Breast epithelium (tissue), 4 donors: ENCODE results near the gene COX8C. TPM values are rescaled to one million over a fixed set of nuclear protein-coding genes. Genes with fewer than 3 reads are reported as not detected.

Source experiments
- DNase-seq, 2 donors: peaks; one replicate each; pipeline ENCODE4 v3.0.0-alpha.2; 2019; ENCODE audit warnings: low spot score in 2 of 2
- H3K27ac ChIP-seq, 2 donors: fragments of 200-600 bp; sonication (generic) in 1 of 2; one replicate each; pipeline ENCODE4 v1.5.1; 2016 to 2019; ENCODE audit warnings: mild to moderate bottlenecking in 1 of 2
- H3K27me3 ChIP-seq, 2 donors: fragments of 200-600 bp; sonication (generic) in 1 of 2; one replicate each; pipeline versions ENCODE4 v1.5.1 to v1.6.0; 2017 to 2019; ENCODE audit warnings: control low read depth in 1 of 2, mild to moderate bottlenecking in 1 of 2
- H3K36me3 ChIP-seq: fragments of 200-600 bp; one replicate; pipeline ENCODE4 v1.5.1; 2019
- H3K4me1 ChIP-seq, 2 donors: fragments of 200-600 bp; sonication (generic); one replicate each; pipeline ENCODE4 v1.5.1; 2016 to 2019; ENCODE audit warnings: control low read depth in 1 of 2
- H3K4me3 ChIP-seq, 3 donors: fragments of 200-600 bp; sonication (generic); 1 replicate in 2 of 3; 2 replicates in 1 of 3; pipeline ENCODE4 v1.5.1; 2016 to 2019; ENCODE audit warnings: mild to moderate bottlenecking in 3 of 3, moderate library complexity in 2 of 3
- H3K9me3 ChIP-seq, 2 donors: fragments of 200-600 bp; sonication (generic) in 1 of 2; one replicate each; pipeline ENCODE4 v1.5.1; 2016 to 2019; ENCODE audit warnings: control low read depth in 1 of 2
- POLR2A ChIP-seq: fragments of 450-650 bp; IDR thresholded peaks from one replicate; pipeline ENCODE4 v1.6.1; 2016; ENCODE audit warnings: antibody characterized with exemption, mild to moderate bottlenecking, moderate library complexity
- POLR2AphosphoS5 ChIP-seq, 3 donors: sonication (generic); formaldehyde crosslinking; IDR thresholded peaks; one replicate each; pipeline ENCODE4 v1.6.1; 2017; ENCODE audit warnings: antibody characterized with exemption in 3 of 3
- intact Hi-C: fragments of 100-400 bp; cut with DNase I; formaldehyde crosslinking; loops from one replicate; pipeline ENCODE4 v1.15.1; 2023; ENCODE audit warnings: low total_unique reads
- total RNA-seq, 3 donors: library from RNA; depleted of rRNA; stranded (reverse); fragments of >200 nt; gene quantifications; one replicate each; pipeline ENCODE4 v1.1.0, GENCODE V29; 2016
- TF ChIP-seq, protein P1 (sequence below), 3 donors: fragments of 450-650 bp; IDR thresholded peaks; one replicate each; pipeline ENCODE4 v1.5.1; 2016 to 2017; ENCODE audit warnings: antibody characterized with exemption in 3 of 3, mild to moderate bottlenecking in 3 of 3, moderate library complexity in 3 of 3

Gene COX8C
- total RNA-seq, 3 donors from 2014 or later: not detected

DNA sequence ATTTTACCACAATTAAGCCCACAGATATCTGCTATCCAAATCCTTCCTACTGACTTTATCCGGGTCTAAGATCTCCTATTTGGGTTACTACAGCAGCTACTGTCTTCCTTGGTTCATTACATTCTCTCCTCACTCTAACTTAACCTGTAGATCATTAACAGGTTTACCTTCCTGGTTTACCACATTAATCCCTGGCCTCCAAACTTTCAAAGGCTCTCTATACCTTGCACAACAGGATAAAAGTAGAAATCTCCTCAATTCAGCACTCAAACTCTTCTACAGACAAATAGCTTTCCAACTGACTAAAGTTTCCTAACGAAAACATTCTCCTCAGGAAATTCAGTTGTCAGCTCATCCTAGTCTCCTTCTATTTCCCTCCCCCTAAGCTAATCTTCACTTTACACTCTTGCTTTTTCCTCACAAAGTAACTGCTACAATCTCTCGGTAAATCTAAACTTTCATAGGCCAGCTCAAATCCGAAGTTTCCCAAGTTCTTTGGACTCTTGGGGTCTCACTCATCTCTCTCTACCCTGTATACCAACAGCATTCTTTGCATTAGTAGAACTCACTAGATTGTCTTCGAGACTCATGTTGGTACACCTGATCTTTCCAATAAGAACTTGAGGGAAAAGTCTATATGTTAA, 16.9 kb upstream of the COX8C start:
- DNase-seq: no peak
- intact Hi-C loops: no loop called here
- no peaks in the 10 kb centered on the region for H3K9me3 ChIP-seq
- peak overlapping the region in 1 of 2 donors; percentile 8 for H3K27ac ChIP-seq
- TF ChIP-seq, protein P1, sequence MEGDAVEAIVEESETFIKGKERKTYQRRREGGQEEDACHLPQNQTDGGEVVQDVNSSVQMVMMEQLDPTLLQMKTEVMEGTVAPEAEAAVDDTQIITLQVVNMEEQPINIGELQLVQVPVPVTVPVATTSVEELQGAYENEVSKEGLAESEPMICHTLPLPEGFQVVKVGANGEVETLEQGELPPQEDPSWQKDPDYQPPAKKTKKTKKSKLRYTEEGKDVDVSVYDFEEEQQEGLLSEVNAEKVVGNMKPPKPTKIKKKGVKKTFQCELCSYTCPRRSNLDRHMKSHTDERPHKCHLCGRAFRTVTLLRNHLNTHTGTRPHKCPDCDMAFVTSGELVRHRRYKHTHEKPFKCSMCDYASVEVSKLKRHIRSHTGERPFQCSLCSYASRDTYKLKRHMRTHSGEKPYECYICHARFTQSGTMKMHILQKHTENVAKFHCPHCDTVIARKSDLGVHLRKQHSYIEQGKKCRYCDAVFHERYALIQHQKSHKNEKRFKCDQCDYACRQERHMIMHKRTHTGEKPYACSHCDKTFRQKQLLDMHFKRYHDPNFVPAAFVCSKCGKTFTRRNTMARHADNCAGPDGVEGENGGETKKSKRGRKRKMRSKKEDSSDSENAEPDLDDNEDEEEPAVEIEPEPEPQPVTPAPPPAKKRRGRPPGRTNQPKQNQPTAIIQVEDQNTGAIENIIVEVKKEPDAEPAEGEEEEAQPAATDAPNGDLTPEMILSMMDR (IDR thresholded peaks at IDR 0.05): no peak
- no peak for TF ChIP-seq POLR2A
- TF ChIP-seq POLR2AphosphoS5 (IDR thresholded peaks at IDR 0.05): no peak
- peaks cover 9 to 18% of the 10 kb centered on the region in 2 donors for H3K4me1 ChIP-seq
- no peak overlapping the region for H3K4me3 ChIP-seq
- H3K36me3 ChIP-seq: no peaks in the 10 kb centered on the region
- no peaks in the 10 kb centered on the region for H3K27me3 ChIP-seq

DNA sequence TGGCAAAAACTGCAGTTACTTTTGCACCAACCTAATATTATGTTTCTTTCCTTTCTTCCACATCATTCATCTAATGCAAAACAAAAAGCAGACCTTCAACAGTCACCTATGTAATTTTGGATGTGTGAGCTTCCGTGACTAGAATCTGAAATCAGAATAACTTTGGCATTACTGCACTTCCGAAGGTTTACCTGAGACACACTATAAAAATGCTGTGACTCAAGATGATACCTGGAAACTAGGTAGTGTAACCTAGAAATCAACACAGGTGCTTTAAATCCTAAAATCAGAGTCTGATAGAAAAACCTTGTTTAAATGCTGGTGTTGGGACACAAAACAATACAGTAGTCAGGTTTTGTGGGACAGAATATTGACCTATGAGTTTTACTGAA, 16.4 kb upstream of the COX8C start:
- no peak for DNase-seq
- intact Hi-C loops: no loop called here
- H3K36me3 ChIP-seq: no peaks in the 10 kb centered on the region
- no peaks in the 10 kb centered on the region for H3K9me3 ChIP-seq
- no peak overlapping the region for H3K4me3 ChIP-seq
- H3K27me3 ChIP-seq: no peaks in the 10 kb centered on the region
- H3K27ac ChIP-seq: no peak overlapping the region
- H3K4me1 ChIP-seq: peaks cover 9 to 18% of the 10 kb centered on the region in 2 donors
- TF ChIP-seq, protein P1 (IDR thresholded peaks at IDR 0.05): no peak

DNA sequence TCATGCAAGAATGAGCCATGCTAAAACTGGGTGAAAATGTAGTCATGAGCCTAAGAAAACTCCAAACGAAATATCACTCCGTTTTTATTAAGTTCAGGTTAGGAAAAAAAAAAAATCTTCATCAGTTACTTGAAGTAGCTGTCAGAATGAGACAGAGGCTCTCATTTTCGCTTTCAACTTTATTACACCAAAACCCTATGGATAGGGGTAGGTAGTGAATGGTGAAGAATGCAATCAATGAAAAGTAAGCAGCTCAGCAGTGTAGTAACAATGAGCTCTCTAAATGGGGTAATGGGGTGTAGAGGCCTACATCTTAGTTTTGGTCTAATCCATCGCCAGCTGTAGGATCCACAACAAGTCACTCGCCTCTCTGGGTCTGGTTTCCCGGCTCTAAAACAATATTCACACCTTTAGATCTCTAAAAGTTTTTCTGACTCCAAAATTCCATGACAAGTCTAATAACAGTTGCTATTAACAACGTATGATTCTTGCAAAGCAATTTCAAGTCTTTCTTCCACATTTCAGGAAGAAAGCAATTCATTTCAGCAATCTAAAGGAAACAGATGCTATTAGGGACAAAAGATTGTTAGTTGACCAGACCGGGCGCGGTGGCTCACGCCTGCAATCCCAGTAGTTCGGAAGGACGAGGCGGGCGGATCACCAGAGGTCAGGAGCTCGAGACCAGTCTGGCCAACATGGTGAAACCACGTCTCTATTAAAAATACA, 15.8 kb upstream of the COX8C start:
- H3K9me3 ChIP-seq: no peaks in the 10 kb centered on the region
- DNase-seq: no peak
- TF ChIP-seq, protein P1 (IDR thresholded peaks at IDR 0.05): no peak
- no peak for TF ChIP-seq POLR2AphosphoS5 (IDR thresholded peaks at IDR 0.05)
- no peak for TF ChIP-seq POLR2A
- peaks cover 9 to 18% of the 10 kb centered on the region in 2 donors for H3K4me1 ChIP-seq
- intact Hi-C loops: no loop called here
- peak overlapping the region; percentile 95 to 99 for H3K27ac ChIP-seq
- H3K4me3 ChIP-seq: peak overlapping the region; percentile 71 to 97 (median 91)
- no peaks in the 10 kb centered on the region for H3K36me3 ChIP-seq
- H3K27me3 ChIP-seq: no peaks in the 10 kb centered on the region

DNA sequence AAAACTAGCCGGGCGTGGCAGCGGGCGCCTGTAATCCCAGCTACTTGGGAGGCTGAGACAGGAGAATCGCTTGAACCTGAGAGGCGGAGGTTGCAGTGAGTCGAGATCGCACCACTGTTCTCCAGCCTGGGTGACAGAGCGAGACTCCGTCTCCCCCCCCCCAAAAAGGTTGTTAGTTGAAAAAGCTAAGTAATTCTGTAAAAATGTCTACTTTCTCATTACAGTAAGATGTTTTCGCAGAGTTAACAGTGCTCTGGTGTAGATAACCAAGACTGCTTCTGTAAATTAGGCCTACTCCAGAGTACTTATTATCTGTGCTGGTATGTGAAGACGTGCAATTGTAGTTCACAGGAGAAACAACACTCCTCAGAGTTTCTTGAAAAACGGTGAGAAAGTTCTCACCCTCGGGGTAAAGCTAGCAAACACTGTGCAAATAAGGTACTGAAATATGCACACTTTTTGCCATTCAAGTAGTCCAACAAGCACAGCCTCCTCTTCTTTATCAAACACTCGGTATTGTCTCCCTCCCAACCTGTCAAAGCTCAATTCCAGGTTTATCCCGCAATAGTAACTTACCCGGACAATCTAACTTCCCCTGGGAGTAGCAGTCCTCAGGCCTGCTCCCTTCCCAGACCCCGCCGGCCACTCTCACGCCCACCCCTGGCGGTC, 15.1 kb upstream of the COX8C start:
- Histone ChIP-seq H3K27me3 (no peaks in the 10 kb centered on the region), H3K27ac (peak overlapping the region; percentile 95 to 99), H3K9me3 (no peaks in the 10 kb centered on the region), H3K36me3 (no peaks in the 10 kb centered on the region), H3K4me3 (peak overlapping the region; percentile 71 to 97 (median 91)), H3K4me1 (peaks cover 9 to 18% of the 10 kb centered on the region in 2 donors)
- intact Hi-C loops: no loop called here
- TF ChIP-seq POLR2AphosphoS5 (IDR thresholded peaks at IDR 0.05) (no peak), POLR2A (no peak)
- TF ChIP-seq, protein P1 (IDR thresholded peaks at IDR 0.05): no peak
- no peak for DNase-seq

DNA sequence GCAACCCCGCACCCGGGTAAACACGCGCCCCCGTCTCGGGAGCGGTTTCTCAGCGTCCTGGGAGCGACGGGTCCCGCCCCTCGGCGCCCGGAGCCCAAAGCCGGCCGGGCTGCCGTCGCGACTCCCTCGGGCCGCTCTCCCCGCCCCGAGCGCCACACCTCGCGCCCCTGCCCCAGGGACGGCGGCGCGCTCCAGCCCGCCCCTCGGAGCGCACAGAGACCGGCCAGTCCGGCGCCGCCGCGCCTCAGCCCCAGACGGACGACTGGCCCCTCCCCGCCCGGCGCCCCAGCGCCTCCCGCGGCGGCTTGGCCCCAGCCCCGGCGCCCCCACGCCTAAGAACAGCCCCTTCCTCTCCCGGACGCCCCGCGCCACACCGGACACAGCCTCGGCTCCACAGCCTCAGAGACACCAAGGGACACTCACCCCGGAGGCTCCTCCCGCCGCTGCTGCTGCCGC, 14.6 kb upstream of the COX8C start:
- Histone ChIP-seq H3K27me3 (no peaks in the 10 kb centered on the region), H3K9me3 (no peaks in the 10 kb centered on the region), H3K4me1 (peaks cover 9 to 18% of the 10 kb centered on the region in 2 donors), H3K36me3 (no peaks in the 10 kb centered on the region), H3K4me3 (peak overlapping the region; percentile 71 to 97 (median 91)), H3K27ac (peak overlapping the region; percentile 95 to 99)
- DNase-seq: no peak
- TF ChIP-seq, protein P1 (IDR thresholded peaks at IDR 0.05): no peak
- no peak for TF ChIP-seq POLR2A
- TF ChIP-seq POLR2AphosphoS5 (IDR thresholded peaks at IDR 0.05): no peak
- intact Hi-C loops: no loop called here
